PC-9 (cell line): ENCODE data around the gene PRIM1. TPM values are rescaled to one million over a fixed set of nuclear protein-coding genes. Genes with fewer than 3 reads are reported as not detected.

Experiments used
- BruUV-seq: library from RNA; stranded (reverse); fragments of 400-500 nt; replicated peaks from 2 replicates; lab custom pipeline; 2021; lab: Mats Ljungman, UMichigan
- CTCF ChIA-PET: fragments of 300-600 bp; sonication (Branson Sonifier 250); formaldehyde crosslinking; loops from one replicate; lab custom pipeline; 2022; ENCODE audit warnings: antibody characterized with exemption; lab: Charles Lee
- POLR2A ChIA-PET: fragments of 300-600 bp; sonication (Branson Sonifier 250); formaldehyde crosslinking; loops from one replicate; lab custom pipeline; 2022; ENCODE audit warnings: antibody characterized with exemption; ENCODE audit not compliant: unreplicated experiment; lab: Charles Lee
- DNase-seq, 2 experiments: peaks; one replicate each; pipeline versions ENCODE4 v3.0.0 to v3.0.0-alpha.2; 2015 to 2022; ENCODE audit warnings: mixed read lengths in 1 of 2
- H2AFZ ChIP-seq: fragments of 200-600 bp; sonication (generic); 2 replicates; pipeline ENCODE4 v1.8.1; 2017; ENCODE audit warnings: antibody characterized with exemption
- H3F3A ChIP-seq: fragments of 200-600 bp; sonication (generic); 2 replicates; pipeline ENCODE4 v1.8.1; 2017; ENCODE audit warnings: antibody characterized with exemption, mild to moderate bottlenecking, low read depth; ENCODE audit not compliant: insufficient read depth
- H3K27ac ChIP-seq: fragments of 200-600 bp; sonication (generic); 2 replicates; pipeline ENCODE4 v1.6.1; 2016; ENCODE audit warnings: mixed run types
- H3K27me3 ChIP-seq: fragments of 200-600 bp; sonication (generic); 2 replicates; pipeline ENCODE4 v1.6.1; 2016; ENCODE audit warnings: low read depth, mixed run types; ENCODE audit not compliant: insufficient read depth
- H3K36me3 ChIP-seq: fragments of 200-600 bp; sonication (generic); 2 replicates; pipeline ENCODE4 v1.6.1; 2016; ENCODE audit warnings: low read depth, mixed run types
- H3K4me1 ChIP-seq: fragments of 200-600 bp; sonication (generic); replicated peaks from 2 replicates; pipeline ENCODE4 v1.6.1; 2016; ENCODE audit warnings: mixed run types; ENCODE audit not compliant: insufficient read depth
- H3K4me2 ChIP-seq: fragments of 200-600 bp; sonication (generic); 2 replicates; pipeline ENCODE4 v1.6.1; 2017; ENCODE audit warnings: mixed run types
- H3K4me3 ChIP-seq: fragments of 200-600 bp; sonication (generic); 2 replicates; pipeline ENCODE4 v1.6.1; 2016; ENCODE audit warnings: mixed run types
- H3K79me2 ChIP-seq: fragments of 200-600 bp; sonication (generic); 2 replicates; pipeline ENCODE4 v1.6.1; 2017; ENCODE audit warnings: low read depth, mixed run types
- H3K9me2 ChIP-seq: fragments of 200-600 bp; sonication (generic); 2 replicates; pipeline ENCODE4 v1.8.1; 2017; ENCODE audit warnings: mild to moderate bottlenecking; ENCODE audit not compliant: insufficient read depth
- H3K9me3 ChIP-seq: fragments of 200-600 bp; sonication (generic); 2 replicates; pipeline ENCODE4 v1.8.1; 2016; ENCODE audit warnings: low read depth; ENCODE audit not compliant: insufficient read depth
- H4K20me1 ChIP-seq: fragments of 200-600 bp; sonication (generic); 2 replicates; pipeline ENCODE4 v1.8.1; 2017; ENCODE audit not compliant: insufficient read depth
- EZH2 ChIP-seq: fragments of 200-600 bp; sonication (generic); IDR thresholded peaks from 2 replicates; pipeline ENCODE4 v1.8.0; 2017; ENCODE audit warnings: antibody characterized with exemption, low read depth
- intact Hi-C: fragments of 100-400 bp; cut with micrococcal nuclease; formaldehyde crosslinking; loops from one replicate; pipeline ENCODE4 v1.10.0; 2022; ENCODE audit not compliant: unreplicated experiment
- total RNA-seq: library from RNA; stranded (reverse); gene quantifications from 2 replicates; pipeline ENCODE4 v1.2.3, GENCODE V29; 2021
- TF ChIP-seq, protein P1 (sequence below): fragments of 200-600 bp; sonication (generic); conservative IDR thresholded peaks from 2 replicates; pipeline ENCODE4 v1.6.1; 2017; ENCODE audit warnings: mixed run types, antibody characterized with exemption, mild to moderate bottlenecking, moderate library complexity

PRIM1 gene
- total RNA-seq, 1 experiment from 2014 or later, result 35.8 TPM

DNA sequence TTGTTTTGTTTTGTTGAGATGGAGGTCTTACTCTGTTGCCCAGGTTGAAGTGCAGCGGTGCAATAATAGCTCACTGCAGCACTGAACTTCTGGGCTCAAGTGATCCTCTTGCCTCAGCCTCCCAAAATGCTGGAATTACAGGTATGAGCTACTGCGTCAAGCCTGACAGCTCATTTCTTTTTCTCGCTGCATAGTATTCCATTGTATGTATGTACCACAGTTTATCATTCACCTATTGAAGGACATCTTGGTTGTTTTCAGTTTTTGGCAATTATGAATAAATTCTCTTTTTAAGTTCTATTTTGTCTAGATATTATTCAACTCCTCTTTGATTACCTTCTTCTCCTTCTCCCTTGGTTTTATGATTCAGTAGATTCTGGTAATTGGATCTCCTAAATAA, 24.5 kb upstream of the PRIM1 start:
- no peaks in the 10 kb centered on the region for H3K36me3 ChIP-seq
- no peak overlapping the region for H2AFZ ChIP-seq
- no peak for TF ChIP-seq EZH2
- TF ChIP-seq, protein P1, sequence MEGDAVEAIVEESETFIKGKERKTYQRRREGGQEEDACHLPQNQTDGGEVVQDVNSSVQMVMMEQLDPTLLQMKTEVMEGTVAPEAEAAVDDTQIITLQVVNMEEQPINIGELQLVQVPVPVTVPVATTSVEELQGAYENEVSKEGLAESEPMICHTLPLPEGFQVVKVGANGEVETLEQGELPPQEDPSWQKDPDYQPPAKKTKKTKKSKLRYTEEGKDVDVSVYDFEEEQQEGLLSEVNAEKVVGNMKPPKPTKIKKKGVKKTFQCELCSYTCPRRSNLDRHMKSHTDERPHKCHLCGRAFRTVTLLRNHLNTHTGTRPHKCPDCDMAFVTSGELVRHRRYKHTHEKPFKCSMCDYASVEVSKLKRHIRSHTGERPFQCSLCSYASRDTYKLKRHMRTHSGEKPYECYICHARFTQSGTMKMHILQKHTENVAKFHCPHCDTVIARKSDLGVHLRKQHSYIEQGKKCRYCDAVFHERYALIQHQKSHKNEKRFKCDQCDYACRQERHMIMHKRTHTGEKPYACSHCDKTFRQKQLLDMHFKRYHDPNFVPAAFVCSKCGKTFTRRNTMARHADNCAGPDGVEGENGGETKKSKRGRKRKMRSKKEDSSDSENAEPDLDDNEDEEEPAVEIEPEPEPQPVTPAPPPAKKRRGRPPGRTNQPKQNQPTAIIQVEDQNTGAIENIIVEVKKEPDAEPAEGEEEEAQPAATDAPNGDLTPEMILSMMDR, result no peak
- POLR2A ChIA-PET, result no interaction called here
- BruUV-seq, result no TSS peak
- no peaks in the 10 kb centered on the region for H3K9me3 ChIP-seq
- H3K4me1 ChIP-seq, result no peaks in the 10 kb centered on the region
- H3K27ac ChIP-seq, result no peak overlapping the region
- no peaks in the 10 kb centered on the region for H3K27me3 ChIP-seq
- CTCF ChIA-PET, result no interaction called here
- no peak for DNase-seq
- no peak overlapping the region for H3K4me3 ChIP-seq
- H3K9me2 ChIP-seq, result no peaks in the 10 kb centered on the region
- H3K4me2 ChIP-seq, result no peak overlapping the region
- intact Hi-C loops, result no loop called here
- H3K79me2 ChIP-seq, result no peaks in the 10 kb centered on the region
- H4K20me1 ChIP-seq, result no peaks in the 10 kb centered on the region
- H3F3A ChIP-seq, result no peaks in the 10 kb centered on the region

DNA sequence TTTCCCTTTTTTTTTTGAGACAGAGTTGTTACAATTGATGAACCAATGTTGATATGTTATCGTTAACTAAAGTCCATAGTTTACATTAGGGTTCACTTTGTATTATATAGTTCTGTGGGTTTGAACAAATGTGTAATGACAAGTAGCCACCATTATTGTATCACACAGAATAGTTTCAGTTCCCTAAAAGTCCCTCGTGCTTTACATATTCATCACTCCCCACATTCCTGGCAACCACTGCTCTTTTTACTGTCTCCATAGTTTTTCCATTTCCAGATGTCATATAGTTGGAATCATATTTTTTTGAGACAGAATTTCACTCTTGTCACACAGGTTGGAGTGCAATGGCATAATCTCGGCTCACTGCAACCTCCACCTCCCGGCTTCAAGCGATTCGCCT, 23.5 kb upstream of the PRIM1 start:
- CTCF ChIA-PET, result no interaction called here
- POLR2A ChIA-PET, result no interaction called here

DNA sequence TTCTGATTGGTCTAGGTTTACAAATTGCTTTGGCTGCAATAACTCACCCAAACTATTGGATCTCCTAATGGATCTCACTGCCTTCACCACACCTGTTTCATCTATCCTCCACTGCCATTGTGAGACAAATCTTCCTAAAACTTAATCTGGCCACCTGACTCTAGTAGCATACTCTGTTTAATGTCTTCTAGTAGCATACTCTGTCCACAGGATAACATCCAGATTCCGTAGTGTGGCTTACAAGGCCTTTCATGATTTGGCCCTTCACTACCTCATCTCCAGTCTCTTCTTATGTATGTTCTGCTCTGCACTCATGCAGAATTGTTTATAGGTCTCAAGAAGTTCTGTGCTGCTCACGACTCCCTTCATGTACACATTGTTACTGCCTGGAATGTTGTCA, 21.0 kb upstream of the PRIM1 start:
- Histone ChIP-seq H3K27me3 (no peaks in the 10 kb centered on the region), H3K27ac (no peak overlapping the region), H3K4me1 (no peaks in the 10 kb centered on the region), H3F3A (no peaks in the 10 kb centered on the region; the same call in 1 of the 2 replicates), H4K20me1 (no peaks in the 10 kb centered on the region), H3K9me3 (no peaks in the 10 kb centered on the region), H3K9me2 (no peaks in the 10 kb centered on the region), H3K4me3 (no peak overlapping the region), H3K36me3 (no peaks in the 10 kb centered on the region), H2AFZ (no peak overlapping the region), H3K4me2 (no peak overlapping the region), H3K79me2 (no peaks in the 10 kb centered on the region)
- TF ChIP-seq, protein P1, result no peak
- no peak for TF ChIP-seq EZH2
- intact Hi-C loops, result no loop called here
- no peak for DNase-seq
- no TSS peak for BruUV-seq
- POLR2A ChIA-PET, result no interaction called here
- CTCF ChIA-PET, result no interaction called here

More for the DNA sequence above, 23.5 kb upstream of the PRIM1 start:
- H3K27me3 ChIP-seq, result no peaks in the 10 kb centered on the region
- no peak for TF ChIP-seq EZH2
- no peaks in the 10 kb centered on the region for H3K9me2 ChIP-seq
- no peaks in the 10 kb centered on the region for H3K9me3 ChIP-seq
- no peak overlapping the region for H3K27ac ChIP-seq
- H4K20me1 ChIP-seq, result no peaks in the 10 kb centered on the region
- H3K4me3 ChIP-seq, result no peak overlapping the region
- H3K4me1 ChIP-seq, result no peaks in the 10 kb centered on the region
- intact Hi-C loops, result no loop called here
- no peaks in the 10 kb centered on the region for H3F3A ChIP-seq
- H3K36me3 ChIP-seq, result no peaks in the 10 kb centered on the region
- no peak overlapping the region for H2AFZ ChIP-seq
- H3K4me2 ChIP-seq, result no peak overlapping the region
- no peak for DNase-seq
- H3K79me2 ChIP-seq, result no peaks in the 10 kb centered on the region
- BruUV-seq, result no TSS peak

DNA sequence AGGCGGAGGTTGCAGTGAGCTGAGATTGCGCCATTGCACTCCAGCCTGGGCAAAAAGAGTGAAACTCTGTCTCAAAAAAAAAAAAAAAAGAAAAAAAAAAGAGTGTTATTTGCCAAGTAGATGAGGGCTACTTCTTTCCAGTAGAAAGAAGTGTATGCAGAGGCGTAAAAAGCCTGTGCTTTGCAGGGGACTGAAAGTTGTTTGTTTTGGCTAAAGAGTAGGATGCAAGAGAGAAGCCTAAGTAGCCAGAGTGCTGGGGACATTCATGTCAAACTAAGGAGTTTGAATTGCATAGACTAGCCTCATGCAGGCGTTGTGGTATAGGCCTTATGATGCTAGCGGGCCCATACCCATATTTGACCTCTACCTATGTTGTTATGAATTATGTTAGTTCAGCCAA, 20.5 kb upstream of the PRIM1 start:
- H3F3A ChIP-seq, result no peaks in the 10 kb centered on the region; the same call in 1 of the 2 replicates
- H3K4me2 ChIP-seq, result no peak overlapping the region
- TF ChIP-seq EZH2, result no peak
- TF ChIP-seq, protein P1, result no peak
- H3K4me3 ChIP-seq, result no peak overlapping the region
- H3K4me1 ChIP-seq, result no peaks in the 10 kb centered on the region
- BruUV-seq, result no TSS peak
- intact Hi-C loops, result no loop called here
- no peaks in the 10 kb centered on the region for H3K9me3 ChIP-seq
- no peak overlapping the region for H2AFZ ChIP-seq
- H4K20me1 ChIP-seq, result no peaks in the 10 kb centered on the region
- no peaks in the 10 kb centered on the region for H3K9me2 ChIP-seq
- CTCF ChIA-PET, result no interaction called here
- no peak overlapping the region for H3K27ac ChIP-seq
- POLR2A ChIA-PET, result no interaction called here
- H3K36me3 ChIP-seq, result no peaks in the 10 kb centered on the region
- no peaks in the 10 kb centered on the region for H3K79me2 ChIP-seq
- H3K27me3 ChIP-seq, result no peaks in the 10 kb centered on the region
- no peak for DNase-seq
